GM18868 (cell line): ENCODE results near the gene GSC2.

Experiments
- ATAC-seq: cut with Tn5 transposase; IDR thresholded peaks from one replicate; pipeline ENCODE4 v1.9.1; 2021; ENCODE audit warnings: mild to moderate bottlenecking, moderate library complexity; ENCODE audit not compliant: unreplicated experiment

Gene GSC2

GRCh38 chr22:19122143-19122751 is 27.8 kb downstream of the GSC2 start, which contains the start of gene DGCR2:
TSS of gene DGCR2 (minus strand) at chr22:19122412. CDS start at chr22:19122206, 206 bp downstream.
- peak; percentile 87 for ATAC-seq

- ATAC-seq = peak; percentile 22
Measured at GRCh38 chr22:19121631-19122142, 28.4 kb downstream of the GSC2 start.

DNA sequence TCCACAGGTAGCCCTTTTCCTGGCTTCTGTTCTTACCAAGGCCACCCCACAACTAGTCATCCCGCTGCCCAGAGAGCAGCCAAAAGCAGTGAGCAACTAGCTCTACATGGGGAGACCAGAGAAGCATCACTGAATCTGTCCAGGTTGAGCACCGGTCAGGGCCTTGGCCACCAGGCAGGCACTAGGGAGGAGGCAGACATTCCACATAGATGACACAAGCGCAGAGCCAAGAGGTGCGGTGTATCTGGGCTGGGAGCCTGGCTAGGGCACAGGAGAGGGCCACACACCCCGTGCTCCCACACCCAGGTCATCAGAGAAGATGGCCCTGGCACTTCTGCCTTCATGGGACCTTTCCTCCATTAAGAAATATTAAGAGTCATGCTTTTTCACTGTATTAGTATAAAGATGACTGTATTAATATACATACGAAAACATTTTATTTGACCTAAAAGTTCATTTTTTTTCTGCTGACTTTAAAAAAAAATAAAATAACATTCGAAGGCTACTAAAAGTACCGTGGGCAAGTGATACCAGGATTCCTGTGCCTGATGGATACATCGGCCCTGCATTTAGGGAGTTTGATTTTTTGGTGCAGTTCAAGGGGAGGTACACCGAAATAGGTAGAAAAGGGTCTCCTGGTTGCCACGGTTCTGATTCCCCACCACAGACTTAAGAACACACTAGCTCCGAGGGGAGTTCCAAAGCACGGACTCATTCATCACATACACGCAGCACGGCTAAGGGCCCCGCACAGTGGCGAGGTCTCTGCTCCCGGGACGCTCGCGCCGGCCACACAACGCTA is 29.1 kb downstream of the GSC2 start:
- no peak for ATAC-seq

GRCh38 chr22:19119949-19120348 is 30.1 kb downstream of the GSC2 start:
- ATAC-seq = no peak

DNA sequence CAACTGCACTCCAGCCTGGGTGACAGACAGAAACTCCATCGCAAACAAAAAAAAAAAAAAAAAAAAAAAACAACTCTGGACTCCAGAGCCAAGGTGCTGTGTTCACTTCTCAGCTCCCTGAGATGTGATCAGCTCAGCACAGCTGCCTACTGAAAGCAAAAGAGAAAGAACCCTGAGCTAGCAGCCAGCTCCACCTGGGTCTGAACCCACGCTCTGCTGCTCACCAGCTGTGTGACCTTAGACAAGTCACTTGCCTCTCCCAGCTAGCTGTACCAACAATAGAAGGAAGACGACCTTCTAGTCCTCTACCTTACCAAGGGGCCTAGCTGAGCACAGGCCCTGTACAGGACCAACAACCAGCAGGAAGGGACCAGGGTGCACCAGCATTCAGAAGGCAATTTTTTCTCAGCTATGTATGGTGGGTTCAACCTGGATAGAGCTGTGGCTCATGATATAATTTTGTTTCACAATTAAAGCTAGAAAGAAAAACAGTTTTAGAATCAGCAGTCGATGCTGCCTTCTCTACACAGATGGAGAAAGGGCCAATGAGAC is 31.7 kb downstream of the GSC2 start:
- no peak for ATAC-seq

DNA sequence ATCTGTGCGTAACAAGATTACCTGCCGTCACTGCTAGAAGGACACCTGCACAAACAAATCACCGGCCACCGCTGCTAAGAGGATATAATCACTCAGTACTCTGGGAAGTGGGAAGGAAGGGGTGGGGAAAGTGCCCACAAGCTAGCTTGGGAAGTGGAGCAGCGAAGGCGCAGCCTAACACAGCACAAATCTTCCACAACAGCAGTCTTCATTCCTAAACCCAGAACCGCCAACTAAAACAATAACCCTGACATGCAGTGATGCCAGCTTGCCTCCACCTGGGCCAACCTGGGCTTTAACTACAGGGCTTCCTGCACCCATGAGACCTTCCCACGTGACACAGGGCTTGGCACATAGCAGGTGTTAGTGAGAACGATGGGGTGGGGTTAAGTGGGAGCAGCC is 33.0 kb downstream of the GSC2 start:
- no peak for ATAC-seq

DNA sequence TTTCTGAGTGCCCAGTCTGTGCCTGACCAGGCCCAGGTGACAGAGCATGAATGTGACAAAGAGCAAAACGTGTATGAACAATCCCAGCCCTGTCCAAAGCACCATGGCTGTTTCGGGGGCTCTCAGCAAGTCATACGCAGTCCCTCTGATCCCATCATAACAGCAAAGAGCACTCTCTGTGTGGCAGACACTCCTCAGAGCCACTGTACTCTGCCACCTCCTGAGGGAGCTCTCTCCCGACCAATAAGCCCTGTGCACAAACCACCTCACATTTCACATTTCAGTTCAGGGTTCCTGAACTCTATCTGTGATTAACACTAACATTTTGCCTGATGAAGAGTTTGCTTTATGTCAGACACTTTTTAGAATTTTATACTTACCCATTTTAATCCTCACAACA is 34.5 kb downstream of the GSC2 start:
- ATAC-seq = no peak

- no peak for ATAC-seq
Measured at GRCh38 chr22:19114984-19115552, 35.0 kb downstream of the GSC2 start.

DNA sequence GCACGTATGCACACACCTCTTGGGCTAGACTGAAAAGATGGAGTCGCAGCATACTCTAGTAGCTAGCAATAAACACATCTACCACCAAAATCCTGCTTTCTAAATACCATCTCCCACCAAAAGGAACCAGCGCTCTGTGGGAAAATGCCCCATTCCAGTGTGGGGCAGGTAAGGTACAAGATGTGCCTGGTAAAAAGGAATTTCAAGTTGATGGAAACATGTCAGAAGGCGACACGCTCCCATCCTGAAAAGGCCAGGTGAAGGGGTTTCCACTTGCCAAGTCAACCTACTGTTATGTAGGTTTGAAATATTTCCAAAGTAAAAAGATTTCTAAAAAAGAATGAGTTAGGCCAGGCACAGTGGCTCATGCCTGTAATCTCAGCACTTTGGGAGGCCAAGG is 36.7 kb downstream of the GSC2 start:
- ATAC-seq = no peak

DNA sequence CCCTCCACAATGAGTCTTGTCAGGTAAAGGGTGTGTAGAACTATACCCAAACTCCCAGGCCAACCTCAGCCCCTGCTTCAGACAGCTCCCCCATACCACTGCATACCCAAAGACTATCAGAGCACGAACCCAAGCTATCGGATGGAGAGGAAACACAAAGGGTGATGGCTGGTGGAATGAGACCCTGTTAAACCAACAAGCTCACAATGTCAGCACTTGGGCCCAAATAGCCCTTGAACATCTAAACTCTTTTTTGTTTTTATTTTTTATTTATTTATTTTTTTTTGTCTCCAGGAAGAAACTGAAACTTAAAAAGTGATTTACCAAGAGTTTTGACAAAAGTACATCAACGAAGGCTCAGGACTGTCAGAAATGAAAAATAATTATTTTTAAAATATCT is 38.5 kb downstream of the GSC2 start:
- ATAC-seq = no peak

GRCh38 chr22:19111140-19111539 is 39.0 kb downstream of the GSC2 start:
- no peak for ATAC-seq

GRCh38 chr22:19110646-19111045 is 39.4 kb downstream of the GSC2 start:
- no peak for ATAC-seq

- ATAC-seq = no peak
Measured at GRCh38 chr22:19110064-19110458, 40.0 kb downstream of the GSC2 start.

DNA sequence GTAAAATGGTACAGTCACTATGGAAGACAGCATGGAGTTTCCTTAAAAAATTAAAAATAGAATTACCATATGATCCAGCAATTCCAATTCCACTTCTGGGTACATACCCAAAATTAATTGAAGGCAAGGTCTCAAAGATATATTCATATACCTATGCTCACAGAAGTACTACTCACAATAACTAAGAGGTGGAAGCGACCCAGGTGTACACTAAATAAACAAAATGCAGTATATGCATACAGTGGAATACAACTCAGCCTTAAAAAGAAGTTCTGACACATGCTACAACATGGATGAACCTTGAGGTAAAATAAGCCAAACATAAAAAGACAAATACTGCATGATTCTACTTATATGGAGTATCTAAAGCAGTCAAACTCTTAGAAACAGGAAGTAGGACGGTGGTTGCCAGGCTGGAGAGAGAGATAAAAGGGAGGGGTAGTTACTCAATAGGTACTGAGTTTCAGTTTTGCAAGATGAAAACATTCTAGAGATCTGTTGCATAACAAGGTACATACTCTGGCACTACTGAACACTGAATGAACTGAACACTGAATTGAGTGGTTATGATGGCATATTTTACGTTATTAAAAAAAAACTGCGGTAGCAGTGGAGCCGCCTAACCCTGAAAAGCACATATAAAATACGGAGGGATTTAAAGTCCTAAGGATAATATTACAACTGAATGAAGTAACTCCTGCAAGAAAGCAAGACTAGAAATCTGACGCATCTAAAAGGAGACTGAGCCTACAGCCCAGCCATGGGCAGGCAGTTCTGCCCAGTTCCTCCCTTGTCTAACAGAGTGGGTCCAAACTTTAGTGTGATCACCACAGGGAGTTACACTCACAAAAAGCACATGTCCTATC is 40.7 kb downstream of the GSC2 start:
- peak; percentile 86 for ATAC-seq

GRCh38 chr22:19108807-19109197 is 41.3 kb downstream of the GSC2 start:
- no peak for ATAC-seq

GRCh38 chr22:19107730-19108074 is 42.4 kb downstream of the GSC2 start:
- no peak for ATAC-seq

DNA sequence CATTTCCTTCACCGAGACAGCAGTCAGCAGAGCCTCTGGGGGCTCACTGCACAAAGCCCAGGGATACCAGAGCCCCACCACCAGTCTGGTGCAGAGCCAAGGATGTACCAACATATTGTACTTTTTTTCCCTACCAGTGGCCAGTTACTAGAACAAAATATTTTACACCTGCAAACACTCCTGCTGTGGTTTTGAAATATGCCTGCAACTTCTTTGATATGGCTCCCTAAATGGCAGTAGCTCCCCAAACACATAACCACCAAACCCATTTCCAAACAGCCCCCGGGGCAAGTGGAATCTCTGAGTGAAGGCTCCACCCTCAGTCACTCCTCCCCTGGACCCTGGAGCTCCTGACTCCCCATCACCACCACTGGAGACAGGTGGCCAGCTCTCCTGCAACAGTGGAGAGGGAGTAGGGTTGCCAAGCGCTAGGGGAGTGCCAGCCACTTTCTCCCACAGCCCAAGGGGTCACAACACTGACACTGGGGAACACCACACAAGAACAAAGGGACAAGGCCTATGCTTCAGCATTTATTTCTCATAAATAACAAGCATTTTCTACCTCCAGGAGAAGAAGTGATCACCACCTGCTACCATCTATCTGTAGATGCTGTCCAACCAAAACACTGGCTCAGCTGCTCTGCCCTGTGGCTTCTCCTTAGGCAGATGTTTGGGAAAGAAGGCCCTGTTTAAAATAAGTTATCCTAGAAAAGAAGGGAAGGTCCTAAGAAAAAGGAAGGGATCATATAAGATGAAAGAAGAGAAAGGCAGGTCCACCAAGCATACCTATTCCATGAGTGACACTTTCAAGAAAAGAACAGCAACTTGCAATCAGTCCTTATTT is 43.0 kb downstream of the GSC2 start:
- ATAC-seq = no peak

- no peak for ATAC-seq
Measured at GRCh38 chr22:19105867-19106802, 44.0 kb downstream of the GSC2 start.

- no peak for ATAC-seq
Measured at GRCh38 chr22:19105456-19105855, 44.6 kb downstream of the GSC2 start.
